Adipose tissue (tissue), 3 donors: ENCODE measurements around the gene GLIPR2. TPM values are rescaled to one million over a fixed set of nuclear protein-coding genes. Genes with fewer than 3 reads are reported as not detected.

ENCODE experiments used
- H3K27ac ChIP-seq: one replicate; pipeline ENCODE4 v1.5.1; 2013; ENCODE audit warnings: low read depth, low read length
- WGBS, 3 donors: extraction: QIAGEN DNeasy Blood & Tissue Kit; methylation state at CpG; one replicate each; pipeline ENCODE4 v1.1.7; 2013; 5-methylcytosine and 5-hydroxymethylcytosine counted together
- polyA plus RNA-seq, 3 donors: library from polyadenylated mRNA; stranded (reverse); fragments of 200-250 nt; gene quantifications; one replicate each; pipeline ENCODE4 v1.2.3, GENCODE V29; 2013
- donor health status: healthy with polysubstance abuse.
- donor health status: Bipolar disorder and iron deficiency.
- donor health status: healthy.

The GLIPR2 gene
- polyA plus RNA-seq, 3 donors, result 4.0 to 67.7 (median 43.7) TPM

GRCh38 chr9:36210722-36211121, 74.2 kb downstream of the GLIPR2 start:
- H3K27ac ChIP-seq, result no peak overlapping the region
- 73 to 81% (median 79%) methylated on average over 8 of the region's 8 CpGs for WGBS, 3 donors

GRCh38 chr9:36211510-36211909, 75.0 kb downstream of the GLIPR2 start:
- 70 to 83% (median 74%) methylated on average over 7 of the region's 7 CpGs for WGBS, 3 donors
- no peak overlapping the region for H3K27ac ChIP-seq

GRCh38 chr9:36213387-36213786, 76.9 kb downstream of the GLIPR2 start:
- 80 to 92% (median 88%) methylated on average over 4 of the region's 4 CpGs for WGBS, 3 donors
- no peak overlapping the region for H3K27ac ChIP-seq

Other genes with a start within 250 kb of the GLIPR2 start
- 1 to 10 TPM; 3.6 to 9.4 (median 4.1) TPM for gene HRCT1, start 230.5 kb upstream of the GLIPR2 start, polyA plus RNA-seq
- gene SPAAR, start 227.2 kb upstream of the GLIPR2 start, polyA plus RNA-seq, result 10 to 100 TPM in 2 of 3 donors, 1 to 10 TPM in 1; 1.5 to 16.9 (median 14.6) TPM
- not detected for gene OR2S2, start 178.6 kb upstream of the GLIPR2 start, polyA plus RNA-seq
- gene RECK, start 99.8 kb upstream of the GLIPR2 start, polyA plus RNA-seq, result 10 to 100 TPM in 1 of 3 donors, 1 to 10 TPM in 2; 1.6 to 11.5 (median 7.4) TPM
- gene CCIN, start 32.7 kb downstream of the GLIPR2 start, polyA plus RNA-seq, result under 1 TPM in 1 of 3 donors, not detected in 2; 0.56 TPM
- gene CLTA, start 54.2 kb downstream of the GLIPR2 start, polyA plus RNA-seq, result 100 to 1,000 TPM; 116 to 202 (median 185) TPM
- 10 to 100 TPM in 2 of 3 donors, 1 to 10 TPM in 1; 4.8 to 15.7 (median 12.9) TPM for gene GNE, start 121.7 kb downstream of the GLIPR2 start, polyA plus RNA-seq